Subcutaneous adipose tissue (tissue), 4 donors: ENCODE results near the gene ENTPD8. TPM values are rescaled to one million over a fixed set of nuclear protein-coding genes. Genes with fewer than 3 reads are reported as not detected.

Experiments
- total RNA-seq, 4 donors: library from RNA; depleted of rRNA; stranded (reverse); fragments of >200 nt; gene quantifications; one replicate each; pipeline ENCODE4 v1.1.0, GENCODE V29; 2016
- TF ChIP-seq, protein P1 (sequence below): fragments of 450-650 bp; IDR thresholded peaks from one replicate; pipeline ENCODE4 v1.5.1; 2016; ENCODE audit warnings: low read depth, mild to moderate bottlenecking, control low read depth, antibody characterized with exemption, moderate library complexity

The ENTPD8 gene
- total RNA-seq, 4 donors from 2014 or later = not detected

DNA sequence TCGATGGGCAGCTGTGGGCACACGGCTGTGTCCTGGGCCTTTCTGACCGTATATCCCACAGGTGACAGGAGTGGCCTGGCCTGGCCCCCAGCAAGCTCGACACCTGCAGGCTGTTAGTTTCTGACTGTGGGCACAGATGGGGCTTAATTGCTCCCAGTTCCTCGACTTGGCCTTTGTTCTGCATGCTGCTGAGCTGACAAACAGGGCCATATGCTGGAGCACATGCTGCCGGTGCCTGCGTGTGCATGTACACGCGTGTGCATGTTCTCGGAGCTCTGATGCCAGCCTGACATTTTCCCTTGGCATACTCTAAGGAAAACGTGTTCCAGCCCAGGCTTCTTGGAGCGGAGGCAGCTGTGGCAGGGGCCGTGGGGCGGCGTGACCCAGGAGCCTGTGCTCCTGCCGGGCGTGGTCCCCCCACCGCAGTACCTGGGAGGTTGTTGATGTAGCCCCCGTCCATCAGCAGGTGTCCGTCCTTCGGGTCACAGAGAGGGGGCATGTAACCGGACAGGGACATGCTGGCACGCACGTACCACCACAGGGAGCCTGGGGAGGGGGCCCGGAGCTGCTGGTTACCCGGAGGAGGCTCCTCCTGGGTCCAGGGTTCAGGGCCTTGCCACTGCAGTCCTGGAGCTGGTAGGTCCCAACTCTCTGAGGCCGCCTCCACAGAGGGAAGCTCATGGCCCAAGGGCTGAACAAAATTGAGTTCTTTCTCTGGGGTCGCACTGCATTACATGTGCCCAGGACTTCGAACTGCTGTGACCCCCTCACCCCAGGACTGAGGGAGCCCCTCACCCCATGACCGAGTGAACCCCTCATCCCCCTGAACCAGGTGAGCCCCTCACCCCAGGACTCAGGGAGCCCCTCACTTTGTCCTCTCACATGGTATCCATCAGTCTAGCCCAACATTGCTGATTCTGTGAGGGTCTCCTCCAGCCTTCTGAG is 22.1 kb upstream of the ENTPD8 start:
- TF ChIP-seq, protein P1, sequence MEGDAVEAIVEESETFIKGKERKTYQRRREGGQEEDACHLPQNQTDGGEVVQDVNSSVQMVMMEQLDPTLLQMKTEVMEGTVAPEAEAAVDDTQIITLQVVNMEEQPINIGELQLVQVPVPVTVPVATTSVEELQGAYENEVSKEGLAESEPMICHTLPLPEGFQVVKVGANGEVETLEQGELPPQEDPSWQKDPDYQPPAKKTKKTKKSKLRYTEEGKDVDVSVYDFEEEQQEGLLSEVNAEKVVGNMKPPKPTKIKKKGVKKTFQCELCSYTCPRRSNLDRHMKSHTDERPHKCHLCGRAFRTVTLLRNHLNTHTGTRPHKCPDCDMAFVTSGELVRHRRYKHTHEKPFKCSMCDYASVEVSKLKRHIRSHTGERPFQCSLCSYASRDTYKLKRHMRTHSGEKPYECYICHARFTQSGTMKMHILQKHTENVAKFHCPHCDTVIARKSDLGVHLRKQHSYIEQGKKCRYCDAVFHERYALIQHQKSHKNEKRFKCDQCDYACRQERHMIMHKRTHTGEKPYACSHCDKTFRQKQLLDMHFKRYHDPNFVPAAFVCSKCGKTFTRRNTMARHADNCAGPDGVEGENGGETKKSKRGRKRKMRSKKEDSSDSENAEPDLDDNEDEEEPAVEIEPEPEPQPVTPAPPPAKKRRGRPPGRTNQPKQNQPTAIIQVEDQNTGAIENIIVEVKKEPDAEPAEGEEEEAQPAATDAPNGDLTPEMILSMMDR = no peak

DNA sequence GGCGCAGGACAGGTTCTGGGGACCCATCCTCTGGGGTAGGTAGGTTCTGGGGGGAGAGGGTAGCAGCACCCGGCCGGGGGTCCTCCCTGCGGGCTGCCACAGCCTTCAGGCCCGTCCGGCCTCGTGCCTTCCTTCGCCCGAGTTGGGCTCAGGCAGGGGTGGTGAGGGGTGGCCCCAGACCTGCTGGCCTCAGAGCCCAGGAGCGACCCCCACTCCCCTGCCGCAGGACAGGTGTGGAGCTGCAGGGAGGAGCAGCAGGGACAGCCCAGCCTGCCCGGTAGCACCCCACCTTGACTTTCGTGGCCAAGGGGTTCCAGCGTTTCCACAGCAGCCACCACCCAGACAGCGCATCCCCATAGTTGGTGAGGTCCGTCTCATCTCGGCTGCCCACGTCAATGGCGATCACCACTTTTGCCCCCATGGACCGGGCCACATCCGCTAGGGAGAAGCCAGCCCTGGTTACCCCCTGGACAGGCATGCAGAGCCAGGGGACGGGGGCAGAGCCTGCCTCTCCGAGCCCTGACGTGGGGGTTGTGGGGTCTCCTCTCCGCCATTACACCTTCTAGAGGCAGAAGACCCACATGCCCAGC is 21.3 kb upstream of the ENTPD8 start:
- TF ChIP-seq, protein P1 = no peak

DNA sequence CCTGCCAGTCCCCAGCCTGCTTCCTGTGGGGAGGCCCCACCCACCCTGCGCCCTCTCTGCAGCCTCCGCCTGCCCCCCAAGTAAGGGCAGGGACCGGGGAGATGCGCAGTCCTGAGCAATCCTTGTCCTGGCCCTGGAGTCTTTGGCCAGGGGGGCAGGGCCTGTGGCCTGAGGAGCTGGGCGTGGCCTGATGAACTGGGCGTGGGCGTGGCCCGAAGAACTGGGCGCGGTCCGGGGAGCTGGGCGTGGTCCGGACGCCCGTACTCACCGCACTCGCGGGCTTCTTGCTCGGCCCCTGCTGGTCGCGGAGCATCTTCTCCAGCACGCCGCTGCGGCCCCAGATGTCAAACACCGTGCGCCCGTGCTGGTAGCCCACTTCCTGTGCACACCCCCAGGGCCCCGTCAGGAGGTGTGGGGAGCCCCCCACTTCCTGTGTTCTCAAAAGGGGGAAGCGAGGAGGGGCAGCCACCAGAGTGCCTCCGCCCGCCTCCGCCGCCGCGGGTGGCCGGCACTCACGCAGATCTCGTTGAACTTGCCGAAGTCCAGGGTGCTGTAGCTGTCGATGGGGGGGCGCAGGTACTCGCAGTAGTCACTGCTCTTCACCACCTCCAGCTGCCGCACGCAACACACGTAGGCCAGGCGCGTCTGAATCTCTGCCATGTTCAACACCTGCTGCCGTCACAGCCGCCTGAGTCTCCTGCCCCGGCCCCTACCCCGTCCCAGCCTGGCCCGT is 20.7 kb upstream of the ENTPD8 start:
- TF ChIP-seq, protein P1 = no peak

DNA sequence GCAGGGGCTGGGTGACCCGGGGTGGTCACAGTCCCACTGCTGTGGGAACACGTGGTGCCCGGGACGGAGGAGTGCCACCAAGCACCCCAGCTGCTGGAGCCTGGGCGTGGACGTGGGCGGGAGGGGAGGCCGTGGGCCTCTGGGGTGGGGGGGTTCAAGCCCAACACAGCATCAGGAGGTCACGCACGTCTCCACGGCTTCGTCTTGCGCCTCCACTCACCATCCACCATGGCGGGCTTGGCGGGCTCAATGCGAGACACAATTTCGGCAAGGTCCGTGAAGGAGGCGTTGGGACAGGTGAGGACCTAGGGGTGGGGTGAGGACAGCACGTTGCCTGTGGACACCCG is 20.1 kb upstream of the ENTPD8 start:
- TF ChIP-seq, protein P1 = no peak

DNA sequence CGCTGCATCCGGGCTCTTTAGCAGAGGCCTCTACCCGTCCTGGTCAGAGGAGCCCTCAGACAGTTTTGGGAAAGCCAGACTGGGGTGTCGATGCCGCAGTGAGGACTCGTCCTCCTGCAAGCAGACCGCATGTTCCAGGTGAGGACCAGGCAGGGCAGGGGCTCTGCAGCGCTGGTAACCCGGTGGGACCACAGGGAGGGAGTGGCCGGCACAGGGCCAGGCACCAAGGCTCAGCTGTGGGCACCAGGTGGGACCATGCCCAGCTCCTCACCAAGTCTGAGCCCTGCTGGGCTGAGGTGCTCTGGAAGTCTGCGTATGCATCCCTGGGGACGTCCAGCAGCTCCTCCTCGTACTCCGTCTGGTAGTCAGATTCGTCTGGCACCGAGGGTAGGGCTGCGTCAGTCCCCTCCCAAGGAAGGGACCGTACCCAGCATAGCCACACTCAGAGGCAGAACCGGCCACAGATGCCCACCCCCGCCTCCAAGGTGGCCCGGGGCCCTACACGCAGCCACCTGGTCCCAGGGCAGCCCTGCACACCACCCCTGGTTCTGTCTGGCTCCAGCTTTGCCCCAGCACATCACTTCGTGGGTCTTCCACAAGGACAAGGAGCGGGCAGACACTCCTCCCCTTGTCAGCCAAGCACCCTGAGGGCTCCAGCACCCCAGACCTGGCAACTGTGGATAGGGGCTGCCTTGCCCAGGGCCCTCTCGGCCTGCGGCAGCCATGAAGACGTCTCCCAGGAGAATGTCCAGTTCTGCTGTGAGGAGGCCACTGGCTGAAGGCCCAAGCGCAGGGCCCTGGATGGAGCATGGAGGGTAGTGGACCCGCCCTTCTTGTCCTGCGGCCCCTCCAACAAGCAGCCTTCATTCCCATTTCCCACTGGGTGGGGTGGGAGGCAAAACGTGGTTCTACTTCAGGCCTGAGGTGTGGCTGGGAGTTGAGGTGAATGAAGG is 19.5 kb upstream of the ENTPD8 start:
- TF ChIP-seq, protein P1 = no peak

DNA sequence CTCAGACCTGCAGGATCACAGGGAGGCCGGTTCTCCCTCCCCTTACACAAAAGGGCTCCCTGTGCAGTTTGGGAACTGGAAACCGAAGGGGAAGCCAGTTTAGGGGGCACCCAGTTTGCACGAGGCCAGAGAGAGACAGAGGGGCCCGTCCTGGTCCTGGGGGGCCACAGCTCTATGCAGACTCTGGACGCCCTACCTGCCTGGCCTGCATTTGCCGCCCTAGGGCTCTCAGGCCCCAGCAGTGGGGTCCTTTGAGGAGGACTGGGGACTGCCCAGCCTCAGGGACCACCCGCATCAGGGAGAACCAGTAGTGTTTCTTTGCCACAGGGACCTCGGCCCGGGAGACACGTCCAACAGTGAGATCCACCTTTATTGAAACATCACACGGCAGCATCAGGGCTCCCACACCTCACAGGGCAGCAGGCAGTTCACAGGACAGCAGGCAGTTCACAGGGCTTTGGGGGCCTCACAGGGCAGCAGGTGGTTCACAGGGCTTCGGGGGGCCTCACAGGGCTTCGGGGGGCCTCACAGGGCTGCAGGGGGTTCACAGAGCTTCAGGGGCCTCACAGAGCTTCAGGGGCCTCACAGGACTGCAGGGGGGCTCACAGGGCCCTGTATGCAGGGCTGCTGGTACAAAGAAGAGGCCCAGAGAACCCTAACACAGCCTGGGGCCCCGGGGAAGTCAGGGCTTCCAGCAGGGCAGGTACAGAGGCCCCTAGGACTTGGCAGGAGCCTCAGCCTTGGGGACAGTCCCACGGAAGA is 18.6 kb upstream of the ENTPD8 start:
- TF ChIP-seq, protein P1 = no peak
